Erythroblast (primary cell): ENCODE data around the gene ZNF276.

Source experiments
- GATA1 ChIP-seq: IDR thresholded peaks from 2 replicates; pipeline ENCODE4 v1.6.1; 2011; ENCODE audit warnings: low read depth, mild to moderate bottlenecking, control low read depth, low read length, moderate library complexity
- POLR2A ChIP-seq: IDR thresholded peaks from 2 replicates; pipeline ENCODE4 v1.6.1; 2011; ENCODE audit warnings: mild to moderate bottlenecking, low read length

- TF ChIP-seq POLR2A (no peak), GATA1 (no peak)
Measured at GRCh38 chr16:89765292-89765830, 44.0 kb downstream of the ZNF276 start.
